Gastrocnemius medialis (tissue), 4 donors: Measurements from ENCODE around the gene RNU1-3.
"Not testable (repeated sequence)": the region's sequence is repeated elsewhere in the genome, so short reads cannot be mapped to it uniquely, and the experiment has no call there.

Experiments
- CTCF ChIP-seq, 5 experiments: fragments of 450-650 bp in 3 of 5; fragments of 200-600 bp in 2 of 5; sonication (generic) in 2 of 5; IDR thresholded peaks in 4 of 5; conservative IDR thresholded peaks in 1 of 5; 1 replicate in 4 of 5; 2 replicates in 1 of 5; pipeline ENCODE4 v1.5.1; 2016 to 2019; ENCODE audit warnings: antibody characterized with exemption in 5 of 5, mild to moderate bottlenecking in 3 of 5, moderate library complexity in 3 of 5
- POLR2A ChIP-seq, 2 donors: fragments of 450-650 bp; IDR thresholded peaks; one replicate each; pipeline ENCODE4 v1.6.1; 2017; ENCODE audit warnings: antibody characterized with exemption in 2 of 2, mild to moderate bottlenecking in 2 of 2, moderate library complexity in 2 of 2

- TF ChIP-seq CTCF (IDR thresholded peaks at IDR 0.05 in 4 of 5, conservative IDR thresholded peaks at IDR 0.05 in 1 of 5); POLR2A (IDR thresholded peaks at IDR 0.05): not testable (repeated sequence)
Measured at GRCh38 chr1:16646061-16646664, 20.6 kb downstream of the RNU1-3 start.
